ENCODE data around the gene PTPRM. TPM values are rescaled to one million over a fixed set of nuclear protein-coding genes. Genes with fewer than 3 reads are reported as not detected.

The PTPRM gene
- polyA plus RNA-seq, 1 of the 3 experiments (the other 2 are of a cell fraction): 16.0 TPM

DNA sequence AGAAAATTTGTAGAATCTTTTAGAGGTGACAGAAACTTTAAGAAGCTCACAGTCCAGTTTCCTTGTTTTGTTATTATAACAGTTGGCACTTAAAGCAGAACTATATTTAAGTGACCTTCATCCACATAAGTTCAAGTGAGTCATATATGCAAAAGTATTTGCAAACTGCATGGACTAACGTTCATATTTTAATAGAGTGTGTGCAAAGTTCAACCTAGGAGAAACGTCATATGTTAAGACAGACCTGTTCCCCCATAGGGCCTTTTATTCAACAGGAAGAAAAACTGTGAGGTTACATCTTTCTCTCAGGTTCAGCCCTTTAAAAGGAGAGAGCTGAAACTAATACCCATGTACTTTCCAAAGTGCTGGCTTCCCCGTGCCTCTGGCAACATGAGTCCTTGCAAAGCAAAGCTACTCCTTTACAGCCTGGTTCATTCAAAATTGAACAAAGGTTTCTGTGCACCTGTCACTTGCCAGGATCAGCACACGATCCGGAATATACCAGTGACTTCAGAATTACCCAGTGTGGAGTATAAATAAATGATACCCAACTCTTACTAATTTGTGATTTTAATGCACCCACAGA is 762.2 kb downstream of the PTPRM start:
- Histone ChIP-seq H3K4me2 (no peak overlapping the region), H3K27me3 (ENCODE audit: insufficient read depth) (no peaks in the 10 kb centered on the region), H3K9ac (no peak overlapping the region), H3K9me2 (no peaks in the 10 kb centered on the region), H3K4me3 (ENCODE audit: low read depth in 2 of 2, low read length in 1 of 2) (no peak overlapping the region), H3K4me1 (ENCODE audit: control insufficient read depth in 1 of 2, insufficient read depth in 2 of 2, low read depth in 1 of 2, low read length in 1 of 2) (peaks cover 0 to 15% of the 10 kb centered on the region in 2 experiments; a peak in 2 of 4 replicates), H4K20me1 (ENCODE audit: insufficient read depth) (no peaks in the 10 kb centered on the region), H3K9me3 (no peaks in the 10 kb centered on the region), H3F3A (replicated peaks; ENCODE audit: insufficient read depth) (no peaks in the 10 kb centered on the region), H2AFZ (ENCODE audit: low read depth) (no peak overlapping the region), H3K27ac (ENCODE audit: low read depth in 2 of 2, low read length in 1 of 2) (no peak overlapping the region), H3K79me2 (ENCODE audit: insufficient read depth) (no peaks in the 10 kb centered on the region), H3K36me3 (replicated peaks in 1 of 2; ENCODE audit: control insufficient read depth in 1 of 2, insufficient read depth in 2 of 2, low read length in 1 of 2) (no peaks in the 10 kb centered on the region)
- no peak for DNase-seq
- WGBS (ENCODE audit: low lambda C conversion rate): 35% methylated on average over 5 of the region's 5 CpGs
- no peak for TF ChIP-seq RCOR1 (IDR thresholded peaks at IDR 0.05; ENCODE audit: low read length)
- TF ChIP-seq EP300 (IDR thresholded peaks at IDR 0.05; ENCODE audit: borderline replicate concordance in 1 of 2, low read depth in 1 of 2, low read length in 1 of 2): no peak
- TF ChIP-seq TAF1 (IDR thresholded peaks at IDR 0.05; ENCODE audit: borderline replicate concordance, low read depth, low read length): no peak
- POLR2A ChIA-PET: no interaction called here
- CTCF ChIA-PET: interaction anchor here (1.2 to 1.3 kb wide), 2 partner anchors 13 to 151 kb away, joined by 3 read pairs; no protein-coding TSS in a partner anchor

DNA sequence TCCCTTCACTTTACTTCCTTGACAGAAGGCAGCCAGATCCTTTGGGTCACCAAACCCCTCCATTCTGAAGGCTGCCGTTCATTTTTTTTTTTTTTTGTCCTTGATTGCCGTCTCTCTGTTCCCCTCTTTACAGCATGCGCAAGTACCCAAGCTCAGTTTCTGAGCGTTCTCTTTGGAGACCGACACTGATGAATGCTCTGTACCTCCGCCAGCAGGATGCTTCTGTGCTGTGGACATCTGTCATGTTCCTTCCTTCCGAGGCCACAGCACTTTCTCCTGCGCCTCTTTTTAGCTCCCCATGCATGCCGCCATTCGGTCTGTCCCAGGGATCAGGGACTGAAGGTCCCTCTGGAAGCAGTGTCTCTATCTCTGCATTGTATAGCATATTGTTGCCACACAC is 763.5 kb downstream of the PTPRM start:
- Histone ChIP-seq H3K4me1 (ENCODE audit: control insufficient read depth in 1 of 2, insufficient read depth in 2 of 2, low read depth in 1 of 2, low read length in 1 of 2) (peaks cover 0 to 15% of the 10 kb centered on the region in 2 experiments; a peak in 2 of 4 replicates), H3K9me2 (no peaks in the 10 kb centered on the region), H3K9me3 (no peaks in the 10 kb centered on the region), H3K27me3 (ENCODE audit: insufficient read depth) (no peaks in the 10 kb centered on the region), H3K9ac (no peak overlapping the region), H3K4me2 (no peak overlapping the region), H3K36me3 (replicated peaks in 1 of 2; ENCODE audit: control insufficient read depth in 1 of 2, insufficient read depth in 2 of 2, low read length in 1 of 2) (no peaks in the 10 kb centered on the region), H3K27ac (ENCODE audit: low read depth in 2 of 2, low read length in 1 of 2) (no peak overlapping the region), H3F3A (replicated peaks; ENCODE audit: insufficient read depth) (no peaks in the 10 kb centered on the region), H3K79me2 (ENCODE audit: insufficient read depth) (no peaks in the 10 kb centered on the region), H2AFZ (ENCODE audit: low read depth) (no peak overlapping the region), H4K20me1 (ENCODE audit: insufficient read depth) (no peaks in the 10 kb centered on the region), H3K4me3 (ENCODE audit: low read depth in 2 of 2, low read length in 1 of 2) (no peak overlapping the region)
- WGBS (ENCODE audit: low lambda C conversion rate): 73% methylated on average over 10 of the region's 10 CpGs
- no peak for DNase-seq
- TF ChIP-seq, protein P1, sequence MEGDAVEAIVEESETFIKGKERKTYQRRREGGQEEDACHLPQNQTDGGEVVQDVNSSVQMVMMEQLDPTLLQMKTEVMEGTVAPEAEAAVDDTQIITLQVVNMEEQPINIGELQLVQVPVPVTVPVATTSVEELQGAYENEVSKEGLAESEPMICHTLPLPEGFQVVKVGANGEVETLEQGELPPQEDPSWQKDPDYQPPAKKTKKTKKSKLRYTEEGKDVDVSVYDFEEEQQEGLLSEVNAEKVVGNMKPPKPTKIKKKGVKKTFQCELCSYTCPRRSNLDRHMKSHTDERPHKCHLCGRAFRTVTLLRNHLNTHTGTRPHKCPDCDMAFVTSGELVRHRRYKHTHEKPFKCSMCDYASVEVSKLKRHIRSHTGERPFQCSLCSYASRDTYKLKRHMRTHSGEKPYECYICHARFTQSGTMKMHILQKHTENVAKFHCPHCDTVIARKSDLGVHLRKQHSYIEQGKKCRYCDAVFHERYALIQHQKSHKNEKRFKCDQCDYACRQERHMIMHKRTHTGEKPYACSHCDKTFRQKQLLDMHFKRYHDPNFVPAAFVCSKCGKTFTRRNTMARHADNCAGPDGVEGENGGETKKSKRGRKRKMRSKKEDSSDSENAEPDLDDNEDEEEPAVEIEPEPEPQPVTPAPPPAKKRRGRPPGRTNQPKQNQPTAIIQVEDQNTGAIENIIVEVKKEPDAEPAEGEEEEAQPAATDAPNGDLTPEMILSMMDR (IDR thresholded peaks at IDR 0.05): no peak
- no peak for TF ChIP-seq RCOR1 (IDR thresholded peaks at IDR 0.05; ENCODE audit: low read length)
- no peak for TF ChIP-seq ELF1 (IDR thresholded peaks at IDR 0.05)
- TF ChIP-seq JUND (IDR thresholded peaks at IDR 0.05): no peak
- TF ChIP-seq, protein P2, sequence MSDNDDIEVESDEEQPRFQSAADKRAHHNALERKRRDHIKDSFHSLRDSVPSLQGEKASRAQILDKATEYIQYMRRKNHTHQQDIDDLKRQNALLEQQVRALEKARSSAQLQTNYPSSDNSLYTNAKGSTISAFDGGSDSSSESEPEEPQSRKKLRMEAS (IDR thresholded peaks at IDR 0.05; ENCODE audit: low read depth): no peak
- TF ChIP-seq NFIC (IDR thresholded peaks at IDR 0.05; ENCODE audit: borderline replicate concordance): no peak
- TF ChIP-seq GABPA (IDR thresholded peaks at IDR 0.05; ENCODE audit: low read depth): no peak
- TF ChIP-seq TAF1 (IDR thresholded peaks at IDR 0.05; ENCODE audit: borderline replicate concordance, low read depth, low read length): no peak
- TF ChIP-seq, protein P3, sequence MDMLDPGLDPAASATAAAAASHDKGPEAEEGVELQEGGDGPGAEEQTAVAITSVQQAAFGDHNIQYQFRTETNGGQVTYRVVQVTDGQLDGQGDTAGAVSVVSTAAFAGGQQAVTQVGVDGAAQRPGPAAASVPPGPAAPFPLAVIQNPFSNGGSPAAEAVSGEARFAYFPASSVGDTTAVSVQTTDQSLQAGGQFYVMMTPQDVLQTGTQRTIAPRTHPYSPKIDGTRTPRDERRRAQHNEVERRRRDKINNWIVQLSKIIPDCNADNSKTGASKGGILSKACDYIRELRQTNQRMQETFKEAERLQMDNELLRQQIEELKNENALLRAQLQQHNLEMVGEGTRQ (IDR thresholded peaks at IDR 0.05; ENCODE audit: borderline replicate concordance, low read depth, low read length): no peak
- TF ChIP-seq MXI1 (IDR thresholded peaks at IDR 0.05; ENCODE audit: low read depth, low read length): no peak
- no peak for TF ChIP-seq YY1 (IDR thresholded peaks at IDR 0.05; ENCODE audit: low read depth)
- TF ChIP-seq CHD2 (IDR thresholded peaks at IDR 0.05; ENCODE audit: low read length, partially characterized antibody): no peak
- no peak for TF ChIP-seq SIN3A (IDR thresholded peaks at IDR 0.05; ENCODE audit: borderline replicate concordance, low read depth, low read length)
- no peak for TF ChIP-seq RAD21 (IDR thresholded peaks at IDR 0.05; ENCODE audit: low read length)
- TF ChIP-seq, protein P4, sequence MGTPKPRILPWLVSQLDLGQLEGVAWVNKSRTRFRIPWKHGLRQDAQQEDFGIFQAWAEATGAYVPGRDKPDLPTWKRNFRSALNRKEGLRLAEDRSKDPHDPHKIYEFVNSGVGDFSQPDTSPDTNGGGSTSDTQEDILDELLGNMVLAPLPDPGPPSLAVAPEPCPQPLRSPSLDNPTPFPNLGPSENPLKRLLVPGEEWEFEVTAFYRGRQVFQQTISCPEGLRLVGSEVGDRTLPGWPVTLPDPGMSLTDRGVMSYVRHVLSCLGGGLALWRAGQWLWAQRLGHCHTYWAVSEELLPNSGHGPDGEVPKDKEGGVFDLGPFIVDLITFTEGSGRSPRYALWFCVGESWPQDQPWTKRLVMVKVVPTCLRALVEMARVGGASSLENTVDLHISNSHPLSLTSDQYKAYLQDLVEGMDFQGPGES (IDR thresholded peaks at IDR 0.05; ENCODE audit: low read depth, low read length): no peak
- TF ChIP-seq RXRA (IDR thresholded peaks at IDR 0.05; ENCODE audit: borderline replicate concordance, low read depth): no peak
- ChIA-PET CTCF (interaction anchor here (0.6 to 1.2 kb wide), 2 partner anchors 12 to 88 kb away, joined by 3 read pairs; no protein-coding TSS in a partner anchor), POLR2A (no interaction called here)
